Right ventricle myocardium superior (tissue), 1 donor: ENCODE measurements around the gene TERT. TPM values are rescaled to one million over a fixed set of nuclear protein-coding genes. Genes with fewer than 3 reads are reported as not detected.
"Not testable (repeated sequence)": the region's sequence is repeated elsewhere in the genome, so short reads cannot be mapped to it uniquely, and the experiment has no call there.

Experiments used
- ATAC-seq: fragments of 200-7000 bp; cut with Tn5 transposase; one replicate; pipeline ENCODE4 v1.9.1; 2020; ENCODE audit warnings: mild to moderate bottlenecking; ENCODE audit not compliant: poor library complexity
- DNase-seq: peaks from one replicate; pipeline ENCODE4 v3.0.0-alpha.2; 2020
- intact Hi-C: fragments of 100-400 bp; cut with DNase I; formaldehyde crosslinking; loops from one replicate; pipeline ENCODE4 v1.11.2; 2022
- total RNA-seq: library from RNA; stranded (reverse); fragmentation: NEBNext Ultra II Directional; extraction: Animal tissue kit (Norgen Biotek cat#: 25700); gene quantifications from one replicate; pipeline ENCODE4 v1.2.1, GENCODE V29; 2021
- donor health status: DM: no; HTN: yes; CAD: no; lungs with severe emphysema.

The TERT gene
- total RNA-seq, 1 donor from 2014 or later: not detected

DNA sequence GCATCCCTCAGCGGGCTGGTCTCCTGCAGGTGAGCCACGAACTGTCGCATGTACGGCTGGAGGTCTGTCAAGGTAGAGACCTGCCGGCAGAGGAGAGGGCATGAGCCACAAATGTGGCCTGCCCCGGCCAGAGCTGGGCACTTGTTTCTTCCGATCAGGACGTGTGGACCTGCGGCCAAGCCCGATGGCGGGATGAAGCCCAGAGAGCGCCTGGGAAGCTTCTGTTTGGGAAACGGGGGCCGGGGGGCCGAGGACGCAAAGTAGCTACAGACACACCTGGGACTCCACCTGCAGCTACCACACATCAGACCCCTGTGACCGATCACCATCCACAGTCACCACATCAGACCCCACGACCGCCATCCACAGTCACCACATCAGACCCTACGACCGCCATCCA is 22.7 kb downstream of the TERT start:
- intact Hi-C loops: no loop called here
- DNase-seq: no peak
- no peak for ATAC-seq

- DNase-seq (no peak), ATAC-seq (no peak)
- intact Hi-C loops: no loop called here
Measured at GRCh38 chr5:1270933-1271914, 23.6 kb downstream of the TERT start.

DNA sequence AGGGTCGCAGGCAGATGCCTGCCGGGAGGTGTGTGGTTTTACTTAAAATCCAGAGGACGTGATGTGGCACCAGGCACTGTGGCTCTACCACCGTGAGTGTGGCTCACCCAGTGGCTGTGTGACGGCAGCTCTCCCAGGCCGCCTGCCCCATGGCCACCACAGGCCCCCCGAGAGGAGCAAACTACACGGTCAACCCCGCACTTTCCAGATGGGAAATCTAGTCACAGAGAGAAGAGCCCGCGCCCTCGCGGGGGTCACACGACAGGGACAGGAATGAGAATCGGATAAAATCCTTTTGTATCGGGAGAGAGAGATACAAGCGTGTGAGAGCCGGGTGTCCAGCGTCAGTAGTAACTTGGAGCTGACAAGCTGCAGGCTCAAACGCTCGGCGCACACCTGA is 24.4 kb downstream of the TERT start:
- DNase-seq: no peak
- intact Hi-C loops: no loop called here
- no peak for ATAC-seq

GRCh38 chr5:1268666-1269065 is 26.2 kb downstream of the TERT start:
- DNase-seq (no peak), ATAC-seq (no peak)
- intact Hi-C loops: no loop called here

DNA sequence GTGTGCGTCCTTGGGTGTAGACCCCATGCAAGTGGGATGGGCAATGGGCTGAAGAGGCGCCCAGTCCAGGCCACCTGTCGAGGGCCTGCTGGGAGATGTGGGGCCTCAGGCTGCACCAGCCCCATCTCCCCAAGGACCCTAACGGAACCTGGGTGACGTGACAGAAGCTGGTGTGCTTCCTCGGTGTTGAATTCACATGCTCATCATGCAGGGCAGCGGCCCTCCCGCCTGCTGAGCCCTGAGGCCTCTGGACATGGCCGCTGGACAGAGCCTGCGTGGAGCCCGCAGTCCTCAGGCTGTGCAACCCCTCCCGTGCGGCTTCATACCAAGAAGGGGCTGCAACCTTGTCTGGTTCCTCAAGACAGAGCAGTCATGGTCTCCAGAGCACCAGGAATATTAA is 26.8 kb downstream of the TERT start:
- ATAC-seq (no peak), DNase-seq (no peak)
- intact Hi-C loops: no loop called here

DNA sequence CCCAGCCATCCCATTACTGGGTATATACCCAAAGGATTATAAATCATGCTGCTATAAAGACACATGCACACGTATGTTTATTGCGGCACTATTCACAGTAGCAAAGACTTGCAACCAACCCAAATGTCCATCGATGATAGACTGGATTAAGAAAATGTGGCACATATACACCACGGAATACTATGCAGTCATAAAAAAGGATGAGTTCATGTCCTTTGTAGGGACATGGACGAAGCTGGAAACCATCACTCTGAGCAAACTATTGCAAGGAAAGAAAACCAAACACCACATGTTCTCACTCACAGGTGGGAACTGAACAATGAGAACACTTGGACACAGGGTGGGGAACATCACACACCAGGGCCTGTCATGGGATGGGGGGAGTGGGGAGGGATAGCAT is 27.4 kb downstream of the TERT start:
- DNase-seq, intact Hi-C loops, ATAC-seq: not testable (repeated sequence)

GRCh38 chr5:1266791-1267190 is 28.1 kb downstream of the TERT start:
- no peak for ATAC-seq
- no peak for DNase-seq
- intact Hi-C loops: no loop called here

DNA sequence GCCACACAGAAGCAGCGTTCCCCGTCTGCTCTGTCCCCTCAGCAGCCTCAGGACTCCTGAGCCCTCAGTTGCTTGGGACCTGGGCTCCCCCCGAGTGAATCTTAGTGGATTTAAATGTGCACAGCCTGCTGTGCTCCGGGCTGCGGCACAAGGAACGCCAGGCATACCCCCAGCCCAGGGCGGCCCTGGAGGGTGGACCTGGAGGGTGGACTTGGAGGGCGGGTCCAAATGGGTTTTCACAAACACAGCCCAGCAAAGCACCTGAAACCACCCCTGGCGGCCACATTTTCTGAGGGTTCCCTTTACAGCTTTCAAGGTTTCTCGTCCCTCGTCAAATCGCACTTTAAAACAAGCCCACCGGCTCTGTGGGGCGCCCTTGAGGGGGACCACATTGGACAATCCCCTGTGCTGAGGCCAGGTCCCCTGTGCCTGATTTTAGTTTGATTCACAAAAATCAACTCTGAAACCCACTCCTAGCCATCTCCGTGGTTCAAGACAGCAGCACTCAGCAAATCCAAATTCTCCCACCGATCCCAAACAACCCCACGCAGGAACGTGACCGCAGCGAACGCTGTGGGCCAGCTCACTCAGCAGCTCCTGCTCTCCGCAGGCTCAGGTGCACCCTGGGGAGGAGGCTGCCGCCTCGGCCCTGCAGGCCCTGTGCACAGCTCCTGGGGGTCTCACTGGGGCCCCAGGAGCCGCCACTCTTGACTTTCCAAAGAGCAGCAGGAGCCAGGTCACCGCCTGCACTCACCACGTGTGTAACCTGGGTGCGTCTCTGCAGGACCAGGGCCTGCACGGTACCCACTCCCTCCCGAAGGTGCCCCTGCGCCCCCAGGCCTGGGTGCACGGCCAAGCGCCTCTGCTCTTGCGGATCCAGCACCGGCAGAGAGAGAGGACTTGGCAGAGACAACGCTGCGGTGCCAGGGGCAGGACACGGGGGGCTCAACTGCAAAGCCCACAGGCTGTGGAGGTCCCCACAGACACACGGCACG is 29.1 kb downstream of the TERT start:
- no peak for DNase-seq
- intact Hi-C loops: no loop called here
- ATAC-seq: no peak

DNA sequence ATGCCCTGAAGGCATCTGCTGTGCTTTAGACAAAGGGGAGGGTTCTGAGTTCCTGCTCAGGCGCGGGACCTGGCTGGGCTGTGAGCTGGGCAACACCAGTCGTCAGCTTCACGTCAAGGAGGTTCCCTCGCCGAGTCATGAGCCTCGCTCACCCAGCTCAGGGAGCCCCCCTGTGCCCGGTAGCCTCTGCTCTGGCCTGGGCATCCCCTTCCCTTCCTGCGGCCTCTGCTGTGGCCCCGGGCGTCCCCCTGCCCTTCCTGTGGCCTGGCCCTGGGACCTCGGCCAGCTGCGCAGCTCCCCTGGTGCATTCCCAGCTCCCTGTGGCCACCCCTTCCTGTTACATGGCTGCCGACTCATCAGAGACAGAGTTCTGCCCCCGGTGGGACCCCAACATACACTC is 29.8 kb downstream of the TERT start:
- intact Hi-C loops: no loop called here
- ATAC-seq: no peak
- DNase-seq: no peak

DNA sequence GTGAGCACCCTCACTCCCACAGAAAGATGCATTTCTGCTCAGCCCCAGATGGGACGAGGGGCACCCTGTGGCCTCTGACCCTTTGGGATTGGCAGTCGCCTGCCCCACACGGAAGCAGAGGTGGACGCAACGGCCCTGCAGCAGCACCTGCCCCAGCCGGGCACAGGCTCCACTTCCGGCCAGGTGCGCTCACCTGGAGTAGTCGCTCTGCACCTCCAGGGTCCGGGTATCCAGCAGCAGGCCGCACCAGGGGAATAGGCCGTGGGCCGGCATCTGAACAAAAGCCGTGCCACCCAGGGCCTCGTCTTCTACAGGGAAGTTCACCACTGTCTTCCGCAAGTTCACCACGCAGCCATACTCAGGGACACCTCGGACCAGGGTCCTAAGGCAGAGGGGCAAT is 30.7 kb downstream of the TERT start:
- DNase-seq (no peak), ATAC-seq (no peak)
- intact Hi-C loops: no loop called here

GRCh38 chr5:1262381-1262780 is 32.5 kb downstream of the TERT start:
- ATAC-seq (no peak), DNase-seq (no peak)
- intact Hi-C loops: no loop called here

- intact Hi-C loops: no loop called here
- DNase-seq (no peak), ATAC-seq (no peak)
Measured at GRCh38 chr5:1261643-1262042, 33.2 kb downstream of the TERT start.

DNA sequence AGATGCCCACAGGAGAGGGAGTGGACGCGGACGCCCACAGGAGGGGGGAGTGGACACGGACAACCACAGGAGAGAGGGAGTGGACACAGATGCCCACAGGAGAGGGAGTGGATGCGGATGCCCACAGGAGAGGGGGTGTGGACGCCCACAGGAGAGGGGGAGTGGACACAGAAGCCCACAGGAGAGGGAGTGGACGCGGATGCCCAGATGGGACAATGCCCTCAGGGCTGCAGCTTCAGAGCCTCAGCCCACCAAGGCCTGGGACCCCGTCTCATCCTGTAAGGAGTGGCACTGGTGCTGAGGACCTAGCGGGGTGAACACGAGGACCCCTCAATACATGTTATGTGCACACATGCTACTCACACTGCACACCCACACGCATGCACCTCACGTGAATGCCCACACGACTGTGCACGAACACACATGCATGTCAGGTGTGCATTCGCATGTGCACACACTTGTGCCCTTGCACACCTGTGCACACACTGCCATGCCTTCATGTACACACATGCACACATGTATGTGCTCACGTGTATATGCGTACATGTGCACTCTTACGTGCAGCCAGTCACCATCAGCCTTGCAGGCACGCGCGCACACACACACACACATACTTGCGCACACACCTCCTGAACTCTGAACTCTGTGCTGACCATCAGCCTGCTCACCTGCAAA is 34.9 kb downstream of the TERT start:
- DNase-seq (no peak), ATAC-seq (no peak)
- intact Hi-C loops: no loop called here

DNA sequence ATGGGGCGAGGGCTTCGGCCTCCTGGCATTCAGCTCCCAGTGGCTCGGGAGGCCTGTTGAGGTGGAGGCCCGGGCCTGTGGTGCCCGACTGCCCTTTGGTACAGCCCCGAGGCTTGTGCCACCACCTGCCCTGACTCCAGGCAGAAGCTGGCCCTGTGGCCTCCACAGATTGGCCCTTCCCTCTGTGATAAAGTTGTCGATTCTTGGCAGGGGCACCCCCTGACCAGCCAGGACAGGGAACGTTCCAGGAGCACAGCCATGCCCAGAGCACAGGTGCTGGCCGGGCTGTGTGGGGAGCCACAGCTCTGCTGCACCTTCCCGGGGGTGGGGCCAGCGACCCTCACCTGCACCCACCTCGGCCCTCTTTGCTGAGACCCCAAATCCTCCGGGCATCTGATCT is 37.0 kb downstream of the TERT start:
- intact Hi-C loops: no loop called here
- ATAC-seq (no peak), DNase-seq (no peak)

- intact Hi-C loops: no loop called here
- DNase-seq (no peak), ATAC-seq (no peak)
Measured at GRCh38 chr5:1257363-1257762, 37.5 kb downstream of the TERT start.

DNA sequence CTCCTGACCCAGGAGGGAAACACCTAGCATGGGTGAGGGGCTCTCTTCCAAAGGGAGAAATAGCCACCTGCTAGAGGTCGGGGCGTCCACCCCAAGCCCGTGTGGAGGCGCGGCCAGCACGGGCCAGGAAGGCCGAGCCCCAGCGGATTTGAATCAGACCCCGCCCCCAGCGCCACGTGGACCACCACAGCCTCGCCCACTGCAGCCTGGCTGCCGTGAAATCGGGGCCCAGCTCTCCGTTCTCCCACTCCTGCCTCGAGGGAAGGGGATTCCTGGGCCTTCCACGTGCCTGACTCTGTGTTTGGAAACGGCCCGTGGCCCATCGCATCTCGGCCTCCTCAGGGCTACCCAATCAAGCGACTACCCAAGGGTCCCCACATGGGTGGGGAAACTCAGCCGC is 38.1 kb downstream of the TERT start:
- ATAC-seq (no peak), DNase-seq (no peak)
- intact Hi-C loops: no loop called here

DNA sequence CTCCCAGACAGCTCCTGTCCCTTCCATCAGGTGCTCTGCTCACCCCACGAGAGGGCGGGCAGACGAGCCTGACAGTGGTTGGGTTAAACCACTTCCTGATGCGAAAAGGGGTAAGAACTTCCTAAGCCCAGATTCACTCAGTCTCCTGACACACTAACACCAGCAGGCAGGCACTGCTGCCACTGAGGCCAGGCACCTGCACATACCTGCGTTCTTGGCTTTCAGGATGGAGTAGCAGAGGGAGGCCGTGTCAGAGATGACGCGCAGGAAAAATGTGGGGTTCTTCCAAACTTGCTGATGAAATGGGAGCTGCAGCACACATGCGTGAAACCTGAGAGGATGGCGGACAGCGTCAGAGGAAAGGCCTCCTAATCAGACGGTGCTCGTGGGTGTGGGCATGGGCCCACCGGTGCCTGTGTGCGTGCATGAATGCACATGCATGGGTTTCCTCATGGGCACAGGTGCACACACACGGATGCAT is 39.7 kb downstream of the TERT start:
- intact Hi-C loops: no loop called here
- no peak for DNase-seq
- ATAC-seq: no peak

GRCh38 chr5:1254196-1254595 is 40.7 kb downstream of the TERT start:
- DNase-seq (no peak), ATAC-seq (no peak)
- intact Hi-C loops: no loop called here
